IPS-NIHi7 (cell line): ENCODE measurements around the gene DCC.
A peak's percentile ranks its signal among the peaks of the same experiment; 100 is the strongest.

Experiments used
- DNase-seq: peaks from one replicate; pipeline ENCODE4 v3.0.0; 2012; ENCODE audit warnings: mixed read lengths; ENCODE audit errors: extremely low spot score

Gene DCC

DNA sequence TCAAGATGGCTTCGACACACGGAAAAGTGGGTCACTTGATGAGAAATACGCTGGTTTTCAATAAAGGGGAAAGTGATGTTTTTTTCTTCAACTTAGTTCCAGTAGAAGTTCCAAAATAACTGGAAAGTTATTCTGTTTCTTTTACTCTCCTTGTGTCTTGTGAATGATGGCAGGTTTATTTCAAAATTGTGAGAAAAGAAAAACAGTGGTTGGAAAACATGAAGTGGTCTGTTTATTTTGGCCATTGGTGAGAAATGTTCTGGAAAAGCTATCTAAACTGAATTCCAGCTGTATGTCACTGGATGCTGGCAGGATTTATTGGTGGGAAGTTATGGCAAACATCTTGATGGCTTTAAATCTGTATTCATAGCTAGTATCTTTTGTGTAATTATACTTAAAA lies 484.1 kb downstream of the DCC start:
- DNase-seq, result no peak

DNA sequence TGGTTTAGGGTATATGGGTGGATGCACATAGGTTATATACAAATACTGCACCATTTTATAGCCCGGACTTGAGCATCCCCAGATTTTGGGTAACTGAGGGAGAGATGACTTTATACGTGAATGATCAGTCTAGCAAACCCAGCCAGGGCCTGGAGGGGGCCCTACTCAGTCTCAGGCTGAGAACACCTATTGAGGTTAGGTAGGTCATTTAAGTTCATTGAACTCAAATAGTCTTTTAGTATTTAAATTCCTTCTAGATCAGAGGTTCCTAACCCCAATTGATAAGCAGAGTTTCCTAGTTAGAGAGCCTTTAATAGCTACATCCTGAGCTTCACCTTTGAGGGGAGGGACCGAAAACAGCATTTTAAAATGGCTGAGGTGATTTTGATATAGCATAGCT lies 487.0 kb downstream of the DCC start:
- DNase-seq, result peak; percentile 38

DNA sequence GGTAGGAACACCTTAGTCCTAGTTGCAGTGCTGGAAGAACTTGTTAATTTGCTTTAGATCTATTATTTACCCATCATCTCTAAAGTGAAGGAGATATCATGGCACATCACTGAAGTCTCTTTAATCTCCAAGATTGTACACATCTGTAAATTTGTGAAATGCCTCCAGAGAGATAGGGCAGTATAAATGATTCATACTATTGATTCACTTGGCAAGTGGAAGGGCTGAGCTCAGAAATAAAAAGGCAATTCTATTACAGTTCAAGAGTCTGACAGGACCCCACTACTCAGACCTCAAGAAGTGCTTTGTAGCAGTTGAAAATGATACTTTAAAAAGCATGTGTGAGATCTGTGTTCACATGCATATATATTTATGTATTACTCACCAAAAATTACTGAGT lies 489.3 kb downstream of the DCC start:
- DNase-seq, result no peak

DNA sequence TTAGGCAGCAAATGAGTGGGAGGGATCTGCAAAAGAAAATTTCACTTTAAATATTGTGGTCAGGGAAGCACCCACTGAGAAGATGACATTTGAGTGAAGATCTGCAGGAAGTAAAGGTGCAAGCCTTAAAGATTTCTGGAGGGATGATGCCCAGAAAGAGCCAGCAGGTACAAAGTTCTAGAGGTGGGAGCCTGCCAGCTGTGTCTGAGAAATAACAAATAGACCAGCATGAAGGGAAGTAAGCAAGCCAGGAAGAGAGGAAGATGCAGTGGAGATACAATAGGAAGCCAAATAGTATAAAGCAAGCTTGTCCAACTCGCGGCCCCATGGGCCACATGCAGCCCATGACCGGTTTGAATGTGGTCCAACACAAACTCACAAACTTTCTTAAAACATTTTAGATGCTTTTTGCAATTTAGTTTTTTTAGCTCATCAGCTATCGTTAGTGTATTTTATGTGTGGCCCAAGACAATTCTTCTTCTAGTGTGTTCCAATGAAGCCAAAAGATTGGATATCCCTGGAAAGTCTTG lies 489.9 kb downstream of the DCC start:
- DNase-seq, result no peak

DNA sequence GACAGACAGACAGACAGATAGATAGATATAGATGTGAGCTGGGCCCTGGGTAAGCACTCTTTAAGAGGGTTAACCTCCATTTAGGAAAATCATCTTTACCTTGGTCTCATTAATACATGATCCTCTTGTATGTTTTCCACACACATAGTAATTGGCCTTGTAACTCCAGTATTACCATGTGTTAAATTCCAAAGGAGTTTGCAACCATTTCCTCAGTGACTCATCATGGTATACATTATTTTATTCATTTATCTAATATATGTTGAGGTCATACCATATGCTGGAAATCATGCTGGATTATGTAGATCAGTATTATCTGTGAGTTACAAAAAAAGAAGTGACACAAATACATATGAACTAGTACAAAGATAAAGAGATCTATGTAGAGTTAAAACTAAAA lies 504.3 kb downstream of the DCC start:
- DNase-seq, result no peak

DNA sequence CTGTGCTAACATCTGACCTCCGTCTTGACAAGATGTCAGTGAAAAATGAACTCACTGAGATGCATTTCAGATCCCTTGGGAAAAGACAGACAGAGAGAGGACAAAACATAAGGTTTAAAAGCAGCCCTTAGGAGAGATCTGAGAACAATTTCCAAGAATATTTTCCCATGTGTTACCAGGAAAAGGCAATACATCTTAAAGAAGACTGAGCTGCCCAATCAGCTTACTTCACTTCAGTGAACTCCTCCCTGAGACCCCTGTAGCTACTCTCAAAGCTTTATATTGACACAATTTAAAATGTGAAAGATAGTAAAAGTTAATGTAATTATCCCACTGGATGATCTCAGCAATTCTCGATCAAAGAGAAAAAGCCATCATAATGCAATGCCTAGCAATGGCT lies 505.0 kb downstream of the DCC start:
- no peak for DNase-seq

DNA sequence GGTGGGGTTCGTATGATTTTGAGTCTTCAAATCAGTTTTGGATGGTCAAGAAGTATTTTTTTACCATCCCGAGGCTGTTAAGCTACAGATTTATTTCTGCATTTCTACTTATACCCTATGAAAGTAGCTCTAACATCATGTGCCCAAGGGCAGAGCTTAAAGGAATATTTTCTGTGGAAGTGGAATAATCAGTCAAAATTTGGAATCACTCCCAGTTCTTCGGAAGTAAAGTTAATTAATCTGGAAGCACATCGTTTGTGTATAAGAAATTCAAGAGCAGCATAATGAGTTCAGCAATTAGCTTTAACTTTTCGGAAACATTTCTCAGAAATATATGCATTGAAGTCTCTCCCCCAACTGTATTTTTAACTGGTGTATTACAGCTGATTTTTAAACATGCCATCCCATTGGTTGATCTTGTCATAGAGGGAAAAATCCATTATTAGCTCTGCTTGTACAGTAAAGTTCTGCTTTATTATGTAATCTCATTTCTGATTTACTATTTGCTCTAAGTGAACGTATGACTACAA lies 510.1 kb downstream of the DCC start:
- DNase-seq, result no peak

DNA sequence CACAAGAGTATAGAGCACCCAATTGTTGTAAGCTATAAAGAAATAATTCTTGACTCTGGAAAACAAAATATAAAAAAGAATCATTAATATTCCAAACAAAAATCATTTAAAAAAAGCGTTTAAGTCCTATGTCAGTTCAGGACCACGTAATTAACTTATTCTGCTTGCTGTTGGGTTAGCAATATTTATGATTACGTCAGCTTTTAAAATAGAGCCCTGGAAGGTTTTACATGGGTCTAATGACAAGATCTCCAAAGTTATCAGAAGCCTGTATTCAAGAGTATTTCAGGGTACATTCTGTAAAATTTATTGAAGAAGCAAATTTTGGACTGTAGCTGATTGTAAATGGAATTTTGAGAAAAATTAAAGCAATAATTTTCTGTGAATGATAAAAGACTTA lies 521.6 kb downstream of the DCC start:
- DNase-seq, result no peak

DNA sequence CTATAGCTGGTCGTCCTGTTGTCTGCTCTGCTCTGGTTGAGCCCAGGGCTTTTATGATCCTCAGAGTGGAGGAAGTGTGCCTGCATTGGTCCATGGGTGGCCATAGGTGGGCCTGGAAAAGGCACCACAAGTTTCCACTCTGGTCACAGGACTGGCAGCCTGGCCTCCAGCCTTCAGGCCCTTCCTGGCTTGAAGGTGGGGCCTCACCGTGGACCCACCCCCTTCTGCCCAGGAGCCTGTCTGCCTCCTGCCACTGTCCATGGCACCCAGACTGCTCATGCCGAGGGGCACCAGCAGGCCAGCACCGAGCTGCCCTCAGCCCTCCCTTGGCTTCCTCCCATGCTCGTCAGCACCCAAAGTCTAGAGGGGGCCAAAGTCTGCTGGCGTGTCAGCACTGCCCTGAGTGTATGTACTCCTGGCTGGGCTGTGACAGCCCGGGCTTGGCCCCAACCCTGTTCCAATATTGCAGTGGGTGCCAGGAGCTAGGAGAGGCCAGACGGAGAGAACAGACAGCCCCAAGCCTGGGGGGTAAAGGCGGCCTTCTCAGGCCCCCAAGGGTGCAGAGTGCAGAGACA lies 529.4 kb downstream of the DCC start:
- DNase-seq, result no peak

DNA sequence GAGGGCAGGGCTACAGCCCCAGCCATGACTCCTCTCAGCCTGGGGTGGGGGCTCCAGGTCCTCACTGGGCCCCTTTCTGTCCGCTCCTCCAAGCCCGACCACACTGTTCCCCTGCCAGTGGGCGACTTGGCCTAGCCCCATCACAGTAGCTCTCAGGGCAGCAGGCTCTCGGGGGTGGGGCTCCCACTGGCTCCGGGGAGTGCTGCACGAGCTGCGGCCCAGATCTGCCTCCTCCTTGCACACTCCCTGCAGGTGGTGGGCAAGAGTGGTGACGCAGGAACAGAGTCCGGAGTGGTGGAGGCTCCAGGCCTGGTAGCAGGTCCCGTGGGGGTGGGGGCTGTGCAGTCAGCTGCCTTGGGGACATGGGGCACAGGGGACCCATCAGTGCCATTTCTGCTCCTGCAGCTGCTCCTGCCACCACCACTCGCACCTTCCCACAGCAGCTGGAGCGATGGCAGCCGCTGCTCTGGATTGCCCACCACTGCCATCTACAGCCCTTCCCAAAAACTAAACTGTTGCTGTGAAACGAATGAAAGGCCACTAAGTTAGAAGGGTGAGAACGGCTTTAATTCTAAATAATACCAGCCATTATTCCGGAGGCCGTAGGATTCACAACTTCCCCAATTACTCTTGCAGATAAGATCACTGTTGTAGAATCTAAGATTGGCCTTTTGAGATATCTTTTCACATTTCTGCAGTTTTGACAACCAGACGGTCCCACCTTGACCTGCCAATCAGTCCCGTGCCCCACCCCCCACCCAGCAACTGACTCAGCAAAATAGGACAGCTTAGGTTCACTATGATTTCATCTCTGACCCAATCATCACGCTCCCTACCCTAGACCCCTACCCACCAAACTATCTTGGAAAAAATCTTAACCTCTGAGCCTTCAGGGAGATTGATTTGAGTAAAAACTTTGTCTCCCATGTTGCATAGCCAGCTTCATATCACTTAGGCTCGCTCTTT lies 530.2 kb downstream of the DCC start:
- DNase-seq, result peak; percentile 41

DNA sequence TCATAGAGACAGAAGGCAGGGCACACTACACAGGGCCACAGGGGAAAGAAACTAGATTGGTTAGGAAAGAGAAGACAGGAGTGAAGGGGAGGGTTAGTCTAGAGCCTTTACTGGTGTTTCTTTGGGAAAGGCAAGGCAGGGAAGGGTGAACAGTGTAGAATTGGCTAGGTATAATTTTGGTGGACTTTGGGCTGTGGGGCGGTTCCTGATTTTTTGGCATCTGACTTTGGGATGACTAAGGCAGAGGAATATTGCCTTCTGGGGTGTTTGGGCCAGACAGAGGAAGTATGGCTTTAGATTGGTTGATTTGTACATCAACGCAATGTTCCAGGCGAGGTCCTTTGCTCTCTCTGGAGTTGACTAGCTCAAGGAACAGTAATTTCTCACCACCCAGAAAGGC lies 534.8 kb downstream of the DCC start:
- DNase-seq, result no peak

DNA sequence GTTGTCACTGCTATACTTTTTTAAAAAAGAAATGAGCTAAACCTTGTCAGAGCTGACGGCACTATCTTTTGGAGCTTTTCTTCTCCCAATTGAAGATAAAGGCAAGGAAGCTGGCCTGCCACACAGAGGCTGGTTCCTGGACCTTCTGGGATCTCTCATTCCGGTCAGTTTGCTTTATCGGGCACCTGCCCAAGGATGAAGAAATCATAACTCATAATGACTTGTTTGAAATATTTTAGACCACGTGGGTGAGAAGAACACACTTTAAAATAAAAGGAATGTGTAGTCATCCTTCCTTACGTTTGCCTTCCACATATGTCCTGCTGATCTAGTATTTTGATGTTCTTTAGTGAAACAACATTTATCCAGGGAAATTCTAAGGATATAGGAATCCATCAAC lies 535.7 kb downstream of the DCC start:
- DNase-seq, result no peak

DNA sequence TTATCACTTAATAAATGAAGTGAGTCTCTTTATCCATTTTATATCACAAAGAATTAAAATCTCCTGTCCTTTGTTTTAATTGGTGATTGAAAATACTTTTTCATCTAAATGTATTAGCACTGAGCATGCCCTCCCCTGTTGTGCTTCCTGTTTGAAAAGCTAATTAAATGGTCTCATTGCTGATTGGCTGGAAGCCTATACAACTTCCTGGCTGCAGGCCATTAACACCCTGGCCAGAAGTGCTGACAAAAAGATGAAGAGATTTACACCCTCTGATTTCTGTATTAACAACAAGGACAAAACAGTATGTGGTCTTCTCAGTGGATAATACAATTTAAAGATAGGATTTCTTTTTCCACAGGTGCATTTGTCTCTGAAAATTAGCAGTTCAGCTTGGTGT lies 548.0 kb downstream of the DCC start:
- peak; percentile 35 for DNase-seq

DNA sequence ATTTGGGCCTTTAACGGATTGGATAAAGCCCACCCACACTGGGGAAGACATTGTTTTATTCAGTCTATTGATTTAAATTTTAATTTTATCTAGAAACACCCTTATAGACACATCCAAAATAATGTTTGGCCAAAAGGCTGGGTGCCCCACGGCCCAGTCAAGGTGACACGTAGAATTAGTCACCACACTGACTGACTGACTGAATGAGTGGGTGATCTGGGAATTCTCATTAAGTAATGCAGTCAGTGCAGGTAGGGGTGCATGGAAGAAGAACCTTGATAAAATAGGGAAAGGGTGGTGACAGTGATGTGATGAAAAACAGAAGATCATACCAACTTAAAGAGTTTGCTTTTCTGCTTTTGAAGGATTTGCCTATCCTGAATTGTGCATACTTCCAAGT lies 554.8 kb downstream of the DCC start:
- DNase-seq, result no peak

DNA sequence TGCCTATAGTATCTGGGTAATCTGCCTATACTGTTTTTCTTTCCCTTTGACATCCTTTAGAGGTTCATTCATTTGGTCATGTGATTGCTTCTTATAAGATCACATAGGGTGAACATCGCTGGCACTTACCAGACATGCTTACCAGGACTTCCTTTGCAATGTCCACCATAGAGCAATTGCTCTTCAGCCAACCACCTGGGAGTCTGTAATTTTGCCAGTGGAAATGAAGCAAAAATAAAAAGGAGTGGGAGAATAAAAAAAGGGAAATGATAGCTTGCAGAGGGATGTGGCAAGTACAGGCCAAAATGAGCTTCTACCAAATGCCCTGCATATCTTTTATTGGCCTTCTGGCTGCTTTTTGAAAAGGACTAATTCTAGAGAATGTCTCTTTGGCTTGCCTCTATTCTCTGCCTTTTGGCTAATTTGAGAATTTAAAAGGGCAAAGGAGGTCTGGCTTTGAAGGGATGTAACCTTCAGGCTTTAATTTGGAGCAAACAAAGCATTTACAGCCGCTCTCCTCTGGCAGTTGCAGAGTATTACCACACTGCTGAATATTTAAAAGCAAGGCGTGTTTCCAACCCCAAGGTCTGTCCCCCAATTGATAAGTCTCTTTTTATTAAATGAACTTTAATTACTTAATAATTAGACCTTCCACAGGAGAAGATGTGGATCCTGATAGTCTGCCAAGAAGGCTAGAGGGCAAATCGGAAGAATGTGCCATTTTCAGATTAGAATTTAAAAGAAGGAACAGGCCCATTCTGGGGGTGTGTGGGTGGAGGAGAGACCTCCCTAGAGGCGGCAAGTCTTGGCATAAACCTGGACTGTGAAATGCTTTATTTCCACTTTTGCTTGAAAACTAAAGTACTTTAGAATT lies 557.9 kb downstream of the DCC start:
- DNase-seq, result no peak

DNA sequence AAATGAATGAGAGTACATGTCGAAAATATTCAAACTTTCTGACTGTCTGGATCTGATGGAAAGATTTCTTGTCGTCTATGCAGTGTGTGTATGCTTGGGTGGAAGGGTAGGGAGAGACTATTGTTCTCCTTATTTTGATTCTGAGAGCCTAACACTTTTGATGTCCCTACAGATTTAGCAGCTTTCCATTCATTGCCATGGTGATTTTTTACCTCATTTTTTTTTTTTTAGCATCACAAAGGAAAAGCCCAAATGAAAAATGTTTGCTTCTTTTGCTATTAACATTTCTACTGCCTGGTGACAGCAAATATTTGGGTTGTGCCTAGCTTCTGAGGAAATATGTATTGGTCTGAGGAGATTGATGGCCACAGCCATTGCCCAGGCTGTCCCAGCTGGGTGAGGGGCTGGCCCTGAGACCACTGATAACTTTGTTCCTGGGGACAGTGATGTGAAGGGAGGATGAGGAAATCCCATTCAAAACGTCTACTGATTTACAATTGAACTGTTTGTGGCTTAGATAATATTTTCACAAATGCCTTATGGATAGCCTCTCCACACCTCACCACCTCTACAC lies 558.6 kb downstream of the DCC start:
- no peak for DNase-seq

DNA sequence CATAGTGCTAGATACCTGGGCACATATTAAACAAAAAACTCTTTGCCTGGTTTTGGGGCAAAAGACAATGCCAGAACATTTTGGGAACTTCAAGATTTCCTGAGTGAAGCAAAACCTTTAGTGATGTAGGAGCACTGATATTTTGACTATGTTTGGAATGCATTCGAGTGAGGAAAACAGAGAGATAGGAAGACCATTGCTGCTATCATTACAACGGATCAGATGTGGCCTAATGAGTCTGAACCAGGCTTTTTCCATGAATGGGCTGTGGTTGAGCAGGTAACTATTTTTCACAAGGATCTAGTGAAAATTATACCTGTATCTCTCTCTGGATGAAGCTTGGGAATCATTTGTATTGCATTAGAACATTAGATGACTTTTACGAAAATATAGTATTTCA lies 562.2 kb downstream of the DCC start:
- no peak for DNase-seq

DNA sequence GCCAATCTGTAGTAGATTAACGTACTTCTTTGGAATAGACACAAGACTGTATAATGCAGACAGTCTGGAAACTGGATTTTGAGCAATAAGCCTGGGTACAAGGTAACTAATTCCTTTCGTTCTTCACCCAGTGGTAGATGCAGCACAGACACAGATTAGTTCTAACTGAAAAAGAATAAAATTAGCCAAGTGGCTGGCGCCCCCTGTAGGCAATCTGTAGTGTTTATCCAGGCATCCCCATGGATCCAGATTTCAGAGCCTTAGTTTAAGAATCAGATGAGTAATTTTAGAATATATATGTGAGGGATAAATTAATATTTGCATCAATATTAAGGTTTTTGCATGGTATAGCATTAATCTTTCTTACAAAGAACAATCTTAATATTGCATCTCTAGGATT lies 563.9 kb downstream of the DCC start:
- DNase-seq, result peak; percentile 46

DNA sequence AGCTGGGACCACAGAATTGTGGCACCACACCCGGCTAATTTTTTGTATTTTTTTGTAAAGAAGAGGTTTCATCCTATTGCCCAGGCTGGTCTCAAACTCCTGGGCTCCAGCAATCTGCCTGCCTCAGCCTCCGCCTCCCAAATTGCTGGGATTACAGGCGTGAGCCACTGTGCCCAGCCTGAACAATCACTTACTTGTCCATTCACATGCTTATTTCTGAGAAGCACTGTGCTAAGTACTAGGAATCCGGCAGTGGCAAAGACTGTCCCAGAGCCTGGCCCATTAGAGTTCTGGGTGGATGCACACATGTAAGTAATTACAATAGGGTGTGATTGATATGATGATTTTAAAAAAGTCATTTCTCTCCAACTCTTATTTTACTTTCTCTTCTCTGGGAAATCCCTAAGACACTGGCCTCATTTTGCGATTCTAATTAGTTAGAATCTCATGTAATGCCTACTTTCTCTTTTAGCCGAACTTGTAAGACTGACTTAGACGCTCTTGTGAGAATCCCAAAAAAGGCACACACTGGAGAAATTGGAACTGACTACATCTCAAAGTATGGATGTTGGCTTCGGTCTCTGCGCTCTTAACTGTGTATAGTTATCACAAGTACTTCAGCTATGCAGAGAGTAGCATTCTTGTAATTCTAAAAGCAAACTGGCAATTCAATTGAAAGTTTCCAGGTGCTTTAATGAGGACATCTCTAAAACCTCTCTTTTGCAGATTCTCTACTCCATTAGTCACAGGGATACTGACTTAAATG lies 567.7 kb downstream of the DCC start:
- no peak for DNase-seq

DNA sequence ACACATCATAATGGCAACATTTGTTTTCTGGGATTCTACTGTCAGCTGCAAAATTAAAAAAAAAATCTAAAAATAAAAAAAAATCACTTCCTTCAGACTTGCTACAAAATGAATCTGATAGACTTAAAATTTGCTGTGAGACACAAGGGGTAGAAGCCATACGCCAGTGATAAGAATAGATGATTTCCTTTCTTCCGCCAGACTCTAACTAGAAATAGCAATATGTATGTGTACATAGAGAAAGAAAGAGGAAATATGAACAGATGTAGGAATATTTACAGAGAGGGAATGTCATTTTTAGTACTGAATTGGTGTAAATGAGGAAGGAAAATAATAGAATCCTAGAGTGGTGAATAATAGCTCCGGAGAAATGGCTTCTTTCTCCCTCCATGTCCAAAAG lies 574.2 kb downstream of the DCC start:
- DNase-seq, result no peak

DNA sequence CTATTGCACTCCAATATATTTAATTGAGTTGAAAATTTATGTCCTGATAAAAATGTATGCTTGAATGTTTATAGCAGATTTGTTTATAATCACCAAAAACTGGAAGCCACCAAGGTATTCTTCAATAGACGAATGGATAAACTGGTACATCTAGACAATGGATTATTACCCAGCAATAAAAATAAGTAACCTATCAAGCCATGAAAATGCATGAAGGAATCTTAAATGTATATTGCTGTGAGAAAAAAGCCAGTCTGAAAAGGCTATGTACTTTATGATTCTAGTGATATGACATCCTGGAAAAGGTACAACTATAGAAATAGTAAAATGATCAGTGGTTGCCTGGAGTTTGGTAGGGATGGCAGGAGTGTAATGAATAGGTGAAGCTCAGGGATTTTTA lies 580.7 kb downstream of the DCC start:
- DNase-seq, result no peak
